SU-DHL-6 (cell line): ENCODE measurements around the gene LTF.

Source experiments
- H2AFZ ChIP-seq: fragments of 200-600 bp; sonication (generic); 2 replicates; pipeline ENCODE4 v1.6.1; 2014; ENCODE audit warnings: low read depth, mild to moderate bottlenecking, moderate library complexity, mixed read lengths, antibody characterized with exemption, low read length; ENCODE audit not compliant: severe bottlenecking
- H3F3A ChIP-seq: fragments of 200-600 bp; shearing (Covaris generic); 2 replicates; pipeline ENCODE4 v1.6.0; 2016; ENCODE audit warnings: antibody characterized with exemption, mild to moderate bottlenecking; ENCODE audit not compliant: insufficient read depth
- H3K27ac ChIP-seq: fragments of 200-600 bp; sonication (generic); 2 replicates; pipeline ENCODE4 v1.5.1; 2016; ENCODE audit warnings: low read depth, mild to moderate bottlenecking, low read length, moderate library complexity, mixed read lengths
- H3K27me3 ChIP-seq: fragments of 200-600 bp; sonication (generic), shearing (Covaris generic); 2 replicates; pipeline ENCODE4 v1.6.0; 2014; ENCODE audit warnings: mild to moderate bottlenecking, low read length
- H3K36me3 ChIP-seq: fragments of 200-600 bp; sonication (generic); 2 replicates; pipeline ENCODE4 v1.6.1; 2014; ENCODE audit warnings: mild to moderate bottlenecking, low read length, mixed read lengths
- H3K4me2 ChIP-seq: fragments of 300-600, 200-600 bp; shearing (Covaris generic), sonication (generic); 2 replicates; pipeline ENCODE4 v1.6.0; 2014; ENCODE audit warnings: low read length, low read depth, mild to moderate bottlenecking; ENCODE audit not compliant: poor library complexity, severe bottlenecking
- H3K4me3 ChIP-seq: fragments of 200-600 bp; sonication (generic); 2 replicates; pipeline ENCODE4 v1.5.1; 2014; ENCODE audit warnings: antibody characterized with exemption, low read length, mild to moderate bottlenecking, mixed read lengths; ENCODE audit not compliant: insufficient read depth, poor library complexity, severe bottlenecking
- H3K79me2 ChIP-seq: fragments of 200-600 bp; sonication (generic); 2 replicates; pipeline ENCODE4 v1.6.1; 2014; ENCODE audit warnings: mild to moderate bottlenecking, low read length, moderate library complexity; ENCODE audit not compliant: insufficient read depth
- H3K9ac ChIP-seq: fragments of 200-600 bp; sonication (generic); 2 replicates; pipeline ENCODE4 v1.7.0; 2014; ENCODE audit warnings: mild to moderate bottlenecking, low read length
- H3K9me2 ChIP-seq: fragments of 200-600 bp; sonication (generic); replicated peaks from 2 replicates; pipeline ENCODE4 v1.6.1; 2014; ENCODE audit warnings: low read length; ENCODE audit not compliant: insufficient read depth
- H3K9me3 ChIP-seq: fragments of 200-600 bp; sonication (generic); 2 replicates; pipeline ENCODE4 v1.6.1; 2014; ENCODE audit warnings: low read length, mixed read lengths; ENCODE audit not compliant: insufficient read depth
- H4K20me1 ChIP-seq: fragments of 200-600 bp; sonication (generic); 2 replicates; pipeline ENCODE4 v1.6.1; 2014; ENCODE audit warnings: low read depth, mild to moderate bottlenecking, antibody characterized with exemption, low read length, moderate library complexity, mixed read lengths
- CTCF ChIP-seq: fragments of 200-600 bp; sonication (generic); IDR thresholded peaks from one replicate; pipeline ENCODE4 v1.5.1; 2017; ENCODE audit warnings: antibody characterized with exemption, mild to moderate bottlenecking, low read length, moderate library complexity; ENCODE audit not compliant: insufficient read depth, poor library complexity, severe bottlenecking
- EZH2phosphoT487 ChIP-seq: fragments of 200-600 bp; sonication (generic), shearing (Covaris generic); conservative IDR thresholded peaks from 2 replicates; pipeline ENCODE4 v1.6.1; 2018; ENCODE audit warnings: mild to moderate bottlenecking, antibody characterized with exemption, low read length, moderate library complexity, mixed read lengths

Gene LTF

GRCh38 chr3:46479021-46479420, 14.3 kb upstream of the LTF start:
- Histone ChIP-seq H3K27ac (no peak overlapping the region), H3K4me2 (no peak overlapping the region), H3K9ac (no peak overlapping the region), H2AFZ (no peak overlapping the region), H3K79me2 (no peaks in the 10 kb centered on the region), H4K20me1 (no peaks in the 10 kb centered on the region), H3K27me3 (no peaks in the 10 kb centered on the region), H3K9me3 (no peaks in the 10 kb centered on the region), H3K36me3 (no peaks in the 10 kb centered on the region), H3K4me3 (no peak overlapping the region), H3K9me2 (no peaks in the 10 kb centered on the region), H3F3A (no peaks in the 10 kb centered on the region)
- no peak for TF ChIP-seq CTCF

GRCh38 chr3:46478341-46478740, 13.6 kb upstream of the LTF start:
- H3K27me3 ChIP-seq = no peaks in the 10 kb centered on the region
- TF ChIP-seq EZH2phosphoT487 = no peak
- no peak for TF ChIP-seq CTCF

GRCh38 chr3:46477756-46478155, 13.1 kb upstream of the LTF start:
- Histone ChIP-seq H3K4me2 (no peak overlapping the region), H3K9me3 (no peaks in the 10 kb centered on the region), H3K79me2 (no peaks in the 10 kb centered on the region), H3K27ac (no peak overlapping the region), H3F3A (no peaks in the 10 kb centered on the region), H3K36me3 (no peaks in the 10 kb centered on the region), H3K9ac (no peak overlapping the region), H3K4me3 (no peak overlapping the region), H4K20me1 (no peaks in the 10 kb centered on the region), H3K27me3 (no peaks in the 10 kb centered on the region), H3K9me2 (no peaks in the 10 kb centered on the region), H2AFZ (no peak overlapping the region)
- TF ChIP-seq CTCF = no peak
- TF ChIP-seq EZH2phosphoT487 = no peak

More at GRCh38 chr3:46478341-46478740, 13.6 kb upstream of the LTF start:
- Histone ChIP-seq H3K4me3 (no peak overlapping the region), H3K9me3 (no peaks in the 10 kb centered on the region), H4K20me1 (no peaks in the 10 kb centered on the region), H3K4me2 (no peak overlapping the region), H3K27ac (no peak overlapping the region), H3K9me2 (no peaks in the 10 kb centered on the region), H3K79me2 (no peaks in the 10 kb centered on the region), H3K36me3 (no peaks in the 10 kb centered on the region), H2AFZ (no peak overlapping the region), H3K9ac (no peak overlapping the region), H3F3A (no peaks in the 10 kb centered on the region)

- Histone ChIP-seq H3K4me3 (no peak overlapping the region), H3K9me2 (no peaks in the 10 kb centered on the region), H3K27me3 (no peaks in the 10 kb centered on the region), H3F3A (no peaks in the 10 kb centered on the region), H2AFZ (no peak overlapping the region), H3K4me2 (no peak overlapping the region), H3K9me3 (no peaks in the 10 kb centered on the region), H3K79me2 (no peaks in the 10 kb centered on the region), H4K20me1 (no peaks in the 10 kb centered on the region), H3K36me3 (no peaks in the 10 kb centered on the region), H3K27ac (no peak overlapping the region), H3K9ac (no peak overlapping the region)
- TF ChIP-seq EZH2phosphoT487 (no peak), CTCF (no peak)
Observed at GRCh38 chr3:46477145-46477544, 12.4 kb upstream of the LTF start.
